CD4-positive, alpha-beta T cell treated with Interleukin-6 at 100 ng/mL for 8 hours (primary cell): ENCODE data around the gene CLNK.

Experiments
- DNase-seq: peaks from one replicate; pipeline ENCODE4 v3.0.0-alpha.2; 2020; ENCODE audit warnings: mixed read lengths, low spot score

Gene CLNK

GRCh38 chr4:10701702-10702460 lies 17.3 kb upstream of the CLNK start:
- no peak for DNase-seq

- DNase-seq = no peak
These were observed 16.6 kb upstream of the CLNK start for GRCh38 chr4:10701161-10701560.

DNA sequence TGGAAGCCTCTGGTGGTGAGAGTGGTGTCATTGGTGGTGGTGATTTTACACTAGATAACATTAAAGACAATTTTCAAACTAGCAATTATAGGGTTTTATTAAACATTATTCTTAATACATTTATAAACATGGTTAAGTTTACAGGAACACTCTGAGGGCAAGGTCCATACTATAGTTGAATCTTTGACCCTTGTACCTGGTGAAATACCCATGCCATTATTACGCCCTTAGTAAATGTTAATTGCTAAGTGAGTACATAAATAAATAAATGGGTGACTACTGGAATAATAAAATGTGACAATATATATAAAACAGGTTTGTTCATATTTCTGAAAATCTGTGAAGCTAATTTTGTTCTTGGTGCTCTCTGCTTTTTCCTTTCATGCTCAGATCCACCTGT lies 13.6 kb upstream of the CLNK start:
- DNase-seq = no peak

GRCh38 chr4:10697086-10697485 lies 12.5 kb upstream of the CLNK start:
- DNase-seq = no peak

DNA sequence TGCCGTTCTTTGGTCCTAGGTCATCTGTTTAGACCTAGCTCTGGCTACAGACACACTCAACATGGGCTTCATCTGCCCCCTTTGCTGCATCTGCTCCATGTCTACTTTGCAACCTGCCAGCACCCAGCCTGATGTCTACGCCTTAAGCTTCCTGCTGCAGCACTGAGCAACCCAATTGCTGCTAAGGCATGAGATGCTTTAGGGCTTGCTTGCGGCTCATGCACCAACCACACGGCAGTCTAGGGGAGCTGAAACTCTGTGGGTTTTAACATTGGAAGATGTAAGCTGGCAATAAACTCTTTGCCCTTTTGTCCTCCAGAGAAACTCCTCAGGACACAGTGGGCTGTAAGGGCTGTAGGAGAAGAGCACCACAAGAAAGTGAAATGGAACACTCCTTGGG lies 11.7 kb upstream of the CLNK start:
- no peak for DNase-seq

DNA sequence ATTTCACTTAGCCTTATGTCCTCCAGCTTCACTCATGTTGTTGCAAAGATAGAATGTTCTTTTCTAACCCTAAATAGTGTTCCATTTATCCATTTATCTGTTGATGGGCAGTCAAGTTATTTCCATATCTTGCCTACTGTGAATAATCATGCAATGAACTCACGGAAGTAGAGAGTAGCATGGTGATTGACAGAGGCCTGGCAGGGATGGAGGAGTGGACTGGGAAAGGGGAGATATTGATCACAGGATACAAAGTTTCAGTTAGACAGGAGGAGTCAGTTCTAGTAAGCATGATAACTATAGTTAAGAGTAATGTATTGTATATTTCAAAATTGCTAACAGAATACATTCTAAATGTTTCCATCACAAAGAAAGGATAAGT lies 10.3 kb upstream of the CLNK start:
- no peak for DNase-seq

- DNase-seq = no peak
These were observed 9.7 kb upstream of the CLNK start for GRCh38 chr4:10694151-10694827.

GRCh38 chr4:10691651-10692050 lies 7.1 kb upstream of the CLNK start:
- DNase-seq = no peak

GRCh38 chr4:10690185-10690907 lies 5.8 kb upstream of the CLNK start:
- no peak for DNase-seq

- no peak for DNase-seq
These were observed 4.3 kb upstream of the CLNK start for GRCh38 chr4:10688846-10689245.

- DNase-seq = no peak
These were observed 3.5 kb upstream of the CLNK start for GRCh38 chr4:10688022-10688421.

DNA sequence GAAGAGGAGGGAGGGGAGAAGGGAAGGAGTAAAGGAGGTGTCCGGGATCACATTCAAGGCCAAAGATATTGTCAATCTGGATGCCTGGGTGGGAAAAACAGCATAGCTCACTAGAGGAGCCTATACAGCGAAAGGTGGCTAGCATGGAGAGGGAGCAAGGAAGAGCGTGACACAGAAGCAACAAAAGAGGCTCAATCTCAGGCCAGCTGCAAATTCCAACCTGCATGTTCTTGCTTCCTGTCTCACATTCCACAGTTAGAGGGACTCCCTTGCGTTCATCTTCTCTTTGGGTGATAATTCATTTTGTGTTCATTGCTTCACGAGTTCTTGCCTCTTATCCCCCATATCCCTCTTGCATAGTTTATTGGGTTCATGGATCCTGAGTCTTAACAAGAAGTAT lies 3.0 kb upstream of the CLNK start:
- DNase-seq = no peak

DNA sequence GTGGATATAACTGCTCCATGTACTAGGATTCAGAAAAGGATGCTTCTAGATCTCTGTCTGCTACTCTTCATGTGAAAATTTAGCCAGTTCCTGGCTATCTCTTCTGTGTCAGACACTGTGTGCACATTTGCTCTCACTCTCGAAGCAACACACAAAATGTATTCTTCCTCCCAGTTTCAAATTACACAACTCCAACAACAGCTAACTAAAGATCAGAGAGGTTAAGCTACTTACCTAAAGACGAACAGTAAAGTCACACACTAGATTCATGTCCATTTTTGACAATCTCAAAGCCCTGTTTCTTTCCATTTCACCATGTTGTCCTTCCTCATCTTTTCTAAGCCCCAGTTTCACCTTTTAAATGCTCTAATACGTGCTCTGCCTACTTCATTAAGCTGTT lies 2.2 kb downstream of the CLNK start:
- DNase-seq = no peak

DNA sequence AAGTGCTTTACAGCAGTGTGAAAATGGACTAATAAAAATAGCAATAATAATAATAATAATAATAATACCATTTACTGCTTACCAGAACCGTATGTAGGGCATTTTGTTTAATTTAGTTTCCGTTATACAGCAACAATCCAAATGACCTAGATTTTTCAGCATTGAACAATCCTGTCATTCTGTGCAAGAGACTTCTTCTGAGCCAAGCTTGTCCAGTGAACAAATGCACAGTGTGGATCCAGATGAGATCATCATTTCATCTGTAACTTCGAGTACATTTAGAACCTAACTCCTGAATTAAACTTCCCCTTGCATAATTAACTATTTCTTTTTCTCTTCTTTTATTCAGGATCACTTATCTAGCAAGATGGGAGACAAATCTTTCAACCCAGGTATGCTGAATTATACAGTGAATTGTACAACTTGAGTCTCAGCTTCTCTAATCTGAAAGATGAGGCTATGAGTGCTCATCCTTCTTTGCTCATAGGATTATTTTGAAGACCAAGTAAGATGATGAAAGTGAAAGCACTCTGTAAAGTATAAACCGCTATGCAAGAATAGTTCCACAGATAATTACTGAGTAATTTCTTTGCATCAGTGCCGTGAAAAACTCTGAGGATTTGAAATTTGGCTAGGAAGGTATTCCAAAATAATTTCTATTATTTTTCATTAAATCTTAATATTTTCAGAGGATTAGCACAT lies 6.6 kb downstream of the CLNK start:
- no peak for DNase-seq

- DNase-seq = no peak
These were observed 10.7 kb downstream of the CLNK start for GRCh38 chr4:10673817-10674369.

GRCh38 chr4:10672379-10672778 lies 12.2 kb downstream of the CLNK start:
- DNase-seq = no peak

DNA sequence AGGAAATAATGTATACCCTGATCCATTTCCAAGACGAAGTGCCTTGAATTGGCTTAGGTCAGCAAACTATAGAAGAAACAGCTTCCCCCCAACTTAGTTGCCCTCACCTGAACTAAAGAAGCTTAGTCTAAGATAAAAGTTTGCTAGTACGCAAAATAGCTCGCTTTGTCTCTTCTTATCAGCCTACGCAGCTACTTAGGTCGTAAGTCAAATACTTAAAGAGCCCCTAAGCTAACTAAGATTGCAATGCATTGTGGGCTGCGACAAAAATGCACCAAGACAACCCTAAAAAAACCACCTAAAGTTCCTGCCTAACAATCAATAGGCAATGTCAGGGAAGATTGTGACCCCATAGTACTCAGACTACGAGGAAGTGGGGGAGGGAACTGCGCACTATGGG lies 12.8 kb downstream of the CLNK start:
- DNase-seq = no peak

GRCh38 chr4:10671366-10671765 lies 13.2 kb downstream of the CLNK start:
- DNase-seq = peak; percentile 56

- no peak for DNase-seq
These were observed 14.2 kb downstream of the CLNK start for GRCh38 chr4:10670321-10670720.

GRCh38 chr4:10667701-10668326 lies 16.8 kb downstream of the CLNK start:
- no peak for DNase-seq

DNA sequence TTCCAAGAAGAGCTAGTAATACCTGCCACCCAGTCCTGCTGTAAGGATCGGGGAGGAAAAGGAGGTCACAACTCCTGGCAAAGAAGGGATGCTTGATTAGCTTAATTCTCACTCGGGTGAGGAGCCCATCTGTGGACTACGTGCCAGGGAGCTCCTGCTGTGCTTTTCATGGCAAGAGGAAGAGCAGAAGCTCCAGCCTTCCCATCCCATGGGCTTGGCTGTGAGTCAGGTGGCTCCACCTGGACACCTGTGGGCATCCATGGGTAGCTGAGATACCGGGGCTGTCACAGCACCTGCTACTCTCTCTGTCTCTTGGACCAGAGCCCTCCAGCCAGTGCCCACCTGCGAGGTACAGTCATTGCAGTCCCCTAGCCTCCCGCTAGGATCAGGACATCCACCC lies 18.0 kb downstream of the CLNK start:
- no peak for DNase-seq

DNA sequence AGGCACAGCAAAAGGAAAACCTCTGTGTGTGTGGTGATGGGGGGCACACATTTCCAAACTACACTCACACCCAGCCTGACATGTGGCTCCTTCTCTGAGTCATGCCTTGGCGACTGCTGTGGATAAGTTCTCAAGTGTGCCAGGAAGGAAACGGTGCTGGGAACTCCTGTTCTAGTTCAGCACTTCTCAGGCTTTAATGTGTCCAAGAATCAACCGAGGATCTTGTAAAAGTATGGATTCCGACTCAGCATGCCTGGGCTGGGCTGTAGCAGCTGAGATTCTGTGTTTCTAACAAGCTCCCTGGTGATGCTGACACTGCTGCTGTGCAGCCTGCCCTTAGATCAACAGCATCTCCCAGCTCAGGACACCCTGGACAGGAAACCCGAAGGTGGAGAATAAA lies 20.2 kb downstream of the CLNK start:
- no peak for DNase-seq
